H1 (cell line): ENCODE measurements around the gene CALML5. TPM values are rescaled to one million over a fixed set of nuclear protein-coding genes. Genes with fewer than 3 reads are reported as not detected.

Experiments used
- CBX5 ChIP-seq: fragments of 300-800, 300-1000 bp; sonication (generic); IDR thresholded peaks from 2 replicates; pipeline ENCODE4 v1.7.1; 2016; ENCODE audit warnings: antibody characterized with exemption, low read length, low read depth
- CTBP2 ChIP-seq: IDR thresholded peaks from 2 replicates; pipeline ENCODE4 v1.7.0; 2011; ENCODE audit warnings: borderline replicate concordance, mild to moderate bottlenecking, moderate library complexity, mixed read lengths, low read length; ENCODE audit not compliant: insufficient read depth, insufficient read length
- CTCF ChIP-seq, 3 experiments: IDR thresholded peaks; 1 replicate in 2 of 3; 2 replicates in 1 of 3; pipeline versions ENCODE4 v1.5.1 to v1.6.1; 2011; ENCODE audit warnings: low read length in 3 of 3, mild to moderate bottlenecking in 3 of 3, inconsistent platforms in 2 of 3, low read depth in 1 of 3, moderate library complexity in 1 of 3; ENCODE audit not compliant: insufficient read depth in 1 of 3; ENCODE audit errors: control extremely low read depth in 1 of 3
- EP300 ChIP-seq, 2 experiments: IDR thresholded peaks; 1 replicate in 1 of 2; 2 replicates in 1 of 2; pipeline ENCODE4 v1.6.1; 2011 to 2012; ENCODE audit warnings: low read depth in 2 of 2, low read length in 2 of 2, mild to moderate bottlenecking in 2 of 2, borderline replicate concordance in 1 of 2, inconsistent platforms in 1 of 2, moderate library complexity in 1 of 2
- GTF2F1 ChIP-seq: IDR thresholded peaks from 2 replicates; pipeline ENCODE4 v1.6.1; 2012; ENCODE audit warnings: low read depth, low read length, improper control_type of control experiment, borderline replicate concordance
- NRF1 ChIP-seq: IDR thresholded peaks from 2 replicates; pipeline ENCODE4 v1.6.1; 2011; ENCODE audit warnings: mild to moderate bottlenecking, low read depth, low read length, improper control_type of control experiment
- RXRA ChIP-seq: IDR thresholded peaks from 2 replicates; pipeline ENCODE4 v1.6.1; 2011; ENCODE audit warnings: low read depth, mild to moderate bottlenecking, low read length, moderate library complexity; ENCODE audit not compliant: insufficient read depth
- SUZ12 ChIP-seq: fragments of 200-600 bp; sonication (generic); IDR thresholded peaks from 2 replicates; pipeline ENCODE4 v1.6.1; 2012; ENCODE audit warnings: mild to moderate bottlenecking, inconsistent platforms, low read length, moderate library complexity, mixed read lengths
- polyA plus RNA-seq, 7 experiments: library from polyadenylated mRNA; depleted of rRNA in 3 of 7; stranded (reverse) in 5 of 7; unstranded in 2 of 7; fragments of >200 nt in 5 of 7; fragments of 200-250 nt in 2 of 7; gene quantifications; 1 replicate in 5 of 7; 2 replicates in 1 of 7; 4 replicates in 1 of 7; pipeline versions ENCODE4 v1.2.1 to v1.2.3, GENCODE V29; 2011 to 2013; ENCODE audit warnings: missing spikeins in 2 of 7, mixed read lengths in 2 of 7
- total RNA-seq: library from RNA; stranded (reverse); fragmentation: NEBNext Ultra II Directional; extraction: Animal tissue kit (Norgen Biotek cat#: 25700); gene quantifications from 2 replicates; pipeline ENCODE4 v1.2.1, GENCODE V29; 2021

Gene CALML5
- total and polyA plus RNA-seq, 2 of the 8 experiments (the other 6 are each of a cell fraction or from before 2014, with no cell fraction given): not detected

- TF ChIP-seq RXRA (no peak), CTCF (IDR thresholded peaks at IDR 0.05; ENCODE audit: control extremely low read depth in 1 of 3, insufficient read depth in 1 of 3, low read depth in 1 of 3, low read length in 3 of 3) (no peak), NRF1 (no peak), CBX5 (no peak), EP300 (IDR thresholded peaks at IDR 0.05; ENCODE audit: borderline replicate concordance in 1 of 2, low read depth in 2 of 2, low read length in 2 of 2) (no peak), CTBP2 (no peak), GTF2F1 (no peak), SUZ12 (no peak)
- TF ChIP-seq, all 59 proteins: peak for 0
Measured at GRCh38 chr10:5460468-5461202, 38.7 kb downstream of the CALML5 start (continued).
